ENCODE data around the gene ZNF577.

Gene ZNF577

GRCh38 chr19:51861870-51862622 lies 25.7 kb downstream of the ZNF577 start:
- DNase-seq (ENCODE audit: low spot score): no peak

GRCh38 chr19:51837145-51837544 lies 50.6 kb downstream of the ZNF577 start:
- DNase-seq (ENCODE audit: low spot score): no peak

GRCh38 chr19:51830274-51830673 lies 57.5 kb downstream of the ZNF577 start:
- no peak for DNase-seq (ENCODE audit: low spot score)

- no peak for DNase-seq (ENCODE audit: low spot score)
Observed at GRCh38 chr19:51824281-51825005, 63.3 kb downstream of the ZNF577 start.

- DNase-seq (ENCODE audit: low spot score): no peak
Observed at GRCh38 chr19:51822946-51823345, 64.8 kb downstream of the ZNF577 start.

- no peak for DNase-seq (ENCODE audit: low spot score)
Observed at GRCh38 chr19:51822325-51822724, 65.4 kb downstream of the ZNF577 start.

- no peak for DNase-seq (ENCODE audit: low spot score)
Observed at GRCh38 chr19:51821921-51822320, 65.8 kb downstream of the ZNF577 start.

GRCh38 chr19:51821456-51821855 lies 66.3 kb downstream of the ZNF577 start:
- no peak for DNase-seq (ENCODE audit: low spot score)

Data from iPS-NIHi11 (cell line).